Measurements from ENCODE around the gene ANTXR2. TPM values are rescaled to one million over a fixed set of nuclear protein-coding genes. Genes with fewer than 3 reads are reported as not detected.

The ANTXR2 gene
- total RNA-seq, 2 experiments from 2014 or later, result 15.3 to 16.7 TPM

- Mint-ChIP-seq H3K9me3 (no peaks in the 10 kb centered on the region), H3K36me3 (ENCODE audit: low read depth) (no peaks in the 10 kb centered on the region), H3K27me3 (no peaks in the 10 kb centered on the region), H3K27ac (no peak overlapping the region), H3K4me1 (ENCODE audit: low read depth) (no peaks in the 10 kb centered on the region), H3K4me3 (no peak overlapping the region)
- ChIA-PET CTCF (interaction anchor here (0.5 to 1.1 kb wide), 2 partner anchors 11 to 847 kb away, joined by 3 read pairs; no protein-coding TSS in a partner anchor), POLR2A (no interaction called here)
- no peaks in the 10 kb centered on the region for H3K9me3 ChIP-seq (ENCODE audit: control insufficient read depth in 1 of 2, insufficient read depth in 1 of 2, low read length in 2 of 2)
- TF ChIP-seq CTCF (IDR thresholded peaks at IDR 0.05), result no peak
- H3K27ac ChIP-seq (ENCODE audit: low read depth in 1 of 2, low read length in 2 of 2), result no peak overlapping the region
- H3K27me3 ChIP-seq (ENCODE audit: control insufficient read depth in 1 of 2, insufficient read depth in 2 of 2, low read length in 2 of 2), result peaks cover 0 to 4% of the 10 kb centered on the region in 2 experiments
- H3K4me1 ChIP-seq (ENCODE audit: insufficient read depth, low read length), result no peaks in the 10 kb centered on the region
- intact Hi-C loops (cut with DNase I, micrococcal nuclease), result no loop called here
- DNase-seq, result no peak
- H3K36me3 ChIP-seq (ENCODE audit: insufficient read depth, low read length), result no peaks in the 10 kb centered on the region
- ATAC-seq (ENCODE audit: poor library complexity), result no peak
- no peak overlapping the region for H3K4me3 ChIP-seq (ENCODE audit: low read length)
Measured at GRCh38 chr4:80093563-80093962, 20.5 kb upstream of the ANTXR2 start.

- Histone ChIP-seq H3K27me3 (ENCODE audit: control insufficient read depth in 1 of 2, insufficient read depth in 2 of 2, low read length in 2 of 2) (peaks cover 0 to 4% of the 10 kb centered on the region in 2 experiments), H3K27ac (ENCODE audit: low read depth in 1 of 2, low read length in 2 of 2) (no peak overlapping the region), H3K4me3 (ENCODE audit: low read length) (no peak overlapping the region), H3K36me3 (ENCODE audit: insufficient read depth, low read length) (no peaks in the 10 kb centered on the region), H3K9me3 (ENCODE audit: control insufficient read depth in 1 of 2, insufficient read depth in 1 of 2, low read length in 2 of 2) (no peaks in the 10 kb centered on the region), H3K4me1 (ENCODE audit: insufficient read depth, low read length) (no peaks in the 10 kb centered on the region)
- ChIA-PET POLR2A (no interaction called here), CTCF (no interaction called here)
- no peak overlapping the region for H3K27ac Mint-ChIP-seq
- DNase-seq (no peak), ATAC-seq (ENCODE audit: poor library complexity) (no peak)
- no peaks in the 10 kb centered on the region for H3K27me3 Mint-ChIP-seq
- no peaks in the 10 kb centered on the region for H3K36me3 Mint-ChIP-seq (ENCODE audit: low read depth)
- TF ChIP-seq CTCF (IDR thresholded peaks at IDR 0.05), result no peak
- no peaks in the 10 kb centered on the region for H3K9me3 Mint-ChIP-seq
- intact Hi-C loops (cut with DNase I, micrococcal nuclease), result no loop called here
- H3K4me3 Mint-ChIP-seq, result no peak overlapping the region
- no peaks in the 10 kb centered on the region for H3K4me1 Mint-ChIP-seq (ENCODE audit: low read depth)
Measured at GRCh38 chr4:80092847-80093246, 19.8 kb upstream of the ANTXR2 start.

GRCh38 chr4:80092088-80092487 lies 19.1 kb upstream of the ANTXR2 start:
- intact Hi-C loops (cut with DNase I, micrococcal nuclease), result no loop called here
- ATAC-seq (ENCODE audit: poor library complexity), result no peak
- CTCF ChIA-PET, result interaction anchor here (0.7 kb wide), 1 partner anchor 12 kb away, joined by 3 read pairs; no protein-coding TSS in a partner anchor

More at GRCh38 chr4:80092088-80092487, 19.1 kb upstream of the ANTXR2 start:
- H3K36me3 ChIP-seq (ENCODE audit: insufficient read depth, low read length), result no peaks in the 10 kb centered on the region
- TF ChIP-seq CTCF (IDR thresholded peaks at IDR 0.05), result no peak
- H3K4me1 ChIP-seq (ENCODE audit: insufficient read depth, low read length), result no peaks in the 10 kb centered on the region
- H3K9me3 ChIP-seq (ENCODE audit: control insufficient read depth in 1 of 2, insufficient read depth in 1 of 2, low read length in 2 of 2), result no peaks in the 10 kb centered on the region
- H3K4me1 Mint-ChIP-seq (ENCODE audit: low read depth), result no peaks in the 10 kb centered on the region
- H3K27me3 Mint-ChIP-seq, result no peaks in the 10 kb centered on the region
- DNase-seq, result no peak
- H3K36me3 Mint-ChIP-seq (ENCODE audit: low read depth), result no peaks in the 10 kb centered on the region
- no peak overlapping the region for H3K4me3 ChIP-seq (ENCODE audit: low read length)
- H3K9me3 Mint-ChIP-seq, result no peaks in the 10 kb centered on the region
- H3K4me3 Mint-ChIP-seq, result no peak overlapping the region
- H3K27me3 ChIP-seq (ENCODE audit: control insufficient read depth in 1 of 2, insufficient read depth in 2 of 2, low read length in 2 of 2), result peaks cover 0 to 4% of the 10 kb centered on the region in 2 experiments
- no peak overlapping the region for H3K27ac ChIP-seq (ENCODE audit: low read depth in 1 of 2, low read length in 2 of 2)
- POLR2A ChIA-PET, result no interaction called here
- H3K27ac Mint-ChIP-seq, result no peak overlapping the region

Measured in CD4-positive, alpha-beta T cell (primary cell).